GM12878 (cell line): ENCODE data around the gene PTPN21. TPM values are rescaled to one million over a fixed set of nuclear protein-coding genes. Genes with fewer than 3 reads are reported as not detected.

Experiments
- ATAC-seq: fragments of 200-7000 bp; cut with Tn5 transposase; 3 replicates; pipeline ENCODE4 v1.9.1; 2020; ENCODE audit warnings: mild to moderate bottlenecking, moderate library complexity
- BruUV-seq: library from RNA; stranded (reverse); fragments of 400-500 nt; replicated peaks from 2 replicates; lab custom pipeline; 2021; lab: Mats Ljungman, UMichigan
- CTCF ChIA-PET: fragments of 300-600 bp; sonication (Branson Sonifier 250); formaldehyde crosslinking; extraction: SDS; loops from one replicate; lab custom pipeline; 2021; ENCODE audit warnings: inconsistent platforms; lab: Yijun Ruan, JAX
- POLR2A ChIA-PET: fragments of 350-600 bp; formaldehyde crosslinking; extraction: SDS; loops from one replicate; lab custom pipeline; 2021; ENCODE audit warnings: inconsistent platforms; lab: Charles Lee
- RAD21 ChIA-PET: fragments of 300-600 bp; sonication (Branson Sonifier 250); formaldehyde crosslinking; loops from one replicate; lab custom pipeline; 2023; ENCODE audit warnings: antibody characterized with exemption; ENCODE audit not compliant: unreplicated experiment; lab: Charles Lee
- SMC1A ChIA-PET: fragments of 300-600 bp; sonication (Branson Sonifier 250); formaldehyde crosslinking; loops from one replicate; lab custom pipeline; 2023; ENCODE audit not compliant: unreplicated experiment, uncharacterized antibody; lab: Charles Lee
- DNase-seq: peaks from one replicate; pipeline ENCODE4 v3.0.0-alpha.2; 2011; ENCODE audit warnings: low read depth, low spot score
- FAIRE-seq: peaks from 3 replicates; lab custom pipeline; 2011; peaks lifted over from hg19 to GRCh38; lab: Jason Lieb, UNC
- H2AFZ ChIP-seq: 2 replicates; pipeline ENCODE4 v1.6.0; 2011; ENCODE audit warnings: low read depth, low read length, control low read depth; ENCODE audit not compliant: control insufficient read depth
- H3K27ac ChIP-seq: 2 replicates; pipeline ENCODE4 v1.5.1; 2011; ENCODE audit warnings: control low read depth; ENCODE audit not compliant: control insufficient read depth, insufficient read depth
- H3K27me3 ChIP-seq, 2 experiments: replicated peaks in 1 of 2; 2 replicates each; pipeline versions ENCODE4 v1.6.0 to v1.6.1; 2011; ENCODE audit warnings: low read length in 1 of 2; ENCODE audit not compliant: control insufficient read depth in 2 of 2, insufficient read depth in 2 of 2
- H3K36me3 ChIP-seq, 2 experiments: 2 replicates each; pipeline ENCODE4 v1.5.1; 2011; ENCODE audit warnings: low read length in 1 of 2; ENCODE audit not compliant: control insufficient read depth in 2 of 2, insufficient read depth in 2 of 2
- H3K4me1 ChIP-seq: 2 replicates; pipeline ENCODE4 v1.6.1; 2011; ENCODE audit warnings: mild to moderate bottlenecking, low read length, moderate library complexity, mixed read lengths; ENCODE audit not compliant: control insufficient read depth, insufficient read depth
- H3K4me2 ChIP-seq: 2 replicates; pipeline ENCODE4 v1.6.0; 2011; ENCODE audit warnings: control low read depth; ENCODE audit not compliant: control insufficient read depth, insufficient read depth
- H3K4me3 ChIP-seq: fragments of 200-600 bp; sonication (generic); 2 replicates; pipeline ENCODE4 v1.5.1; 2016
- H3K79me2 ChIP-seq: 2 replicates; pipeline ENCODE4 v1.6.0; 2011; ENCODE audit warnings: low read length; ENCODE audit not compliant: control insufficient read depth, insufficient read depth
- H3K9ac ChIP-seq: 2 replicates; pipeline ENCODE4 v1.8.0; 2011; ENCODE audit warnings: low read length, control low read depth, mixed read lengths; ENCODE audit not compliant: control insufficient read depth, insufficient read depth
- H3K9me3 ChIP-seq: replicated peaks from 3 replicates; pipeline ENCODE4 v1.5.1; 2011; ENCODE audit warnings: mild to moderate bottlenecking, low read length; ENCODE audit not compliant: control insufficient read depth, insufficient read depth
- H4K20me1 ChIP-seq: 2 replicates; pipeline ENCODE4 v1.6.0; 2011; ENCODE audit not compliant: control insufficient read depth, insufficient read depth
- FOXM1 ChIP-seq: IDR thresholded peaks from 2 replicates; pipeline ENCODE4 v1.6.1; 2012; ENCODE audit warnings: low read depth, mild to moderate bottlenecking, inconsistent platforms, low read length, moderate library complexity
- IKZF2 ChIP-seq, 2 experiments: fragments of 450-650 bp; IDR thresholded peaks; 2 replicates each; pipeline ENCODE4 v1.6.1; 2017; ENCODE audit warnings: mild to moderate bottlenecking in 2 of 2, moderate library complexity in 2 of 2
- MAX ChIP-seq: IDR thresholded peaks from 2 replicates; pipeline ENCODE4 v1.6.1; 2012; ENCODE audit warnings: low read depth, low read length, improper control_type of control experiment
- WRNIP1 ChIP-seq: IDR thresholded peaks from 2 replicates; pipeline ENCODE4 v1.6.1; 2011; ENCODE audit warnings: low read depth, low read length, improper control_type of control experiment, borderline replicate concordance
- ZBTB40 ChIP-seq: fragments of 450-650 bp; IDR thresholded peaks from 2 replicates; pipeline ENCODE4 v1.6.1; 2016; ENCODE audit warnings: mild to moderate bottlenecking, moderate library complexity, borderline replicate concordance
- ZSCAN29 ChIP-seq: fragments of 450-650 bp; IDR thresholded peaks from 2 replicates; pipeline ENCODE4 v1.6.1; 2017; ENCODE audit warnings: mild to moderate bottlenecking, moderate library complexity
- WGBS: methylation state at CpG from one replicate; pipeline ENCODE4 v1.1.6; 2016; ENCODE audit warnings: low lambda C conversion rate; ENCODE audit not compliant: insufficient replicate concordance, insufficient coverage; ENCODE audit errors: missing lambda C conversion rate; 5-methylcytosine and 5-hydroxymethylcytosine counted together
- in situ Hi-C: fragments of 300-500 bp; cut with MboI; formaldehyde crosslinking; loops from 9 replicates; pipeline ENCODE4 v1.14.3; 2018; ENCODE audit warnings: mixed read lengths
- intact Hi-C: fragments of 100-400 bp; cut with micrococcal nuclease; formaldehyde crosslinking; loops from one replicate; pipeline ENCODE4 v1.14.2; 2022; ENCODE audit not compliant: unreplicated experiment
- polyA plus RNA-seq, 11 experiments: library from polyadenylated mRNA; depleted of rRNA in 4 of 11; unstranded in 6 of 11; stranded (reverse) in 5 of 11; fragments of >200 nt; fragmentation: Nextera tagmentation in 4 of 11; fragmentation: Illumina TruSeq in 1 of 11; extraction: Ambion mirVana in 4 of 11; extraction: Trizol in 1 of 11; gene quantifications; 1 replicate in 1 of 11; 2 replicates in 10 of 11; pipeline versions ENCODE4 v1.2.1 to v1.2.3, GENCODE V29; 2011 to 2016; ENCODE audit warnings: inconsistent platforms in 2 of 11, missing spikeins in 2 of 11, low read depth in 1 of 11
- total RNA-seq, 4 experiments: library from RNA; depleted of rRNA in 3 of 4; stranded (reverse); fragments of >200 nt in 3 of 4; fragmentation: Illumina TruSeq in 1 of 4; extraction: Trizol in 1 of 4; gene quantifications; 2 replicates each; pipeline versions ENCODE4 v1.2.1 to v1.2.3, GENCODE V29; 2013 to 2021

Gene PTPN21
- total and polyA plus RNA-seq, 10 of the 15 experiments (the other 5 are each of a cell fraction or from before 2014, with no cell fraction given), result 0.01 to 0.23 (median 0.04) TPM; not detected in 3

DNA sequence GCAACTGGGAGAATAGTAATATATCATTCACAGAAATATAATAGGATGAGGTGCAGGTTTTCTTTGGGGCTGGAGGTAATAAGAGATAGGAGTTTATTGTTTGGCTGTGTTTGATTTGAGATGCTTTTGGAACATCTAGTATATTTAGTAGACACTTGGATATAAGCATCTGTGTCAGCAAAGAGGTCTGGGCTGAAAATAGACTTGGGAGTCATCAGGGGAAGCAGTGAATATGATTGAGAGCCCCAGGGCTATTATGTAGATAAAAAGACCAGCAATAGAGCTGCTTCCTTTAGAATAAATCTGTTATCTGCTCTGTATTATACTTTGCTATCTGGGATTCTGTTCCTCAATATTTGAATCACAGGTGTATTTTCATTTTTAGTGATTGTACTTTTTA, 132.8 kb downstream of the PTPN21 start (continued):
- TF ChIP-seq FOXM1 (no peak), ZBTB40 (no peak), MAX (no peak), WRNIP1 (no peak), ZSCAN29 (no peak)

DNA sequence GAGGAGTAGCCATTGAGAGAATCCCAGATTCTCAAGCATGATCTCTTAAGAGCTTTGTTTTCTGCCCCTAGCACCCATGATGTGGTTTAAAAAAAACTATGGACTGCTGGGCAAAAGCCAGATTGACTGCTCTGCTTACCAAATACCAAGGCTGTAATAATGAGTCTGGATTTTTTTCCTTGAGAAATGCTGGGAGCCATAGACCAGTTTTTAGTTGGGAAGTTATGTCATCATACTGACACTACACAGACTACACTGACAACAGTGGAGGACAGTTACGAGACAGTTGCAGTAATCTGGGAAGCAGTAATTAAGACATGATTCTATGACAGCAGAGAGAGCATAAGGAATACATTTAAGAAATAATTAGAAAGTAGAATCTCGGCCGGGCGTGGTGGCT, 133.5 kb downstream of the PTPN21 start:
- no peak overlapping the region for H3K27ac ChIP-seq
- 78% methylated on average over 4 of the region's 4 CpGs for WGBS
- no peaks in the 10 kb centered on the region for H3K79me2 ChIP-seq
- no peaks in the 10 kb centered on the region for H3K36me3 ChIP-seq
- DNase-seq (no peak), ATAC-seq (no peak), FAIRE-seq (no peak)
- H3K4me3 ChIP-seq, result no peak overlapping the region
- intact Hi-C loops, result no loop called here
- H2AFZ ChIP-seq, result no peak overlapping the region
- H4K20me1 ChIP-seq, result no peaks in the 10 kb centered on the region
- POLR2A ChIA-PET, result no interaction called here
- SMC1A ChIA-PET, result no interaction called here
- no peaks in the 10 kb centered on the region for H3K27me3 ChIP-seq
- H3K4me2 ChIP-seq, result no peak overlapping the region
- H3K9me3 ChIP-seq, result no peaks in the 10 kb centered on the region; the same call in 2 of the 3 replicates
- H3K4me1 ChIP-seq, result no peaks in the 10 kb centered on the region
- TF ChIP-seq IKZF2 (IDR thresholded peaks at IDR 0.05), result no peak
- CTCF ChIA-PET, result no interaction called here
- no TSS peak for BruUV-seq
- in situ Hi-C loops, result no loop called here
- RAD21 ChIA-PET, result no interaction called here
- H3K9ac ChIP-seq, result no peak overlapping the region
